Kidney glomerular epithelial cell (primary cell): ENCODE results near the gene MC5R.
A peak's percentile ranks its signal among the peaks of the same experiment; 100 is the strongest.

Experiments
- DNase-seq: peaks from one replicate; lab custom pipeline; 2025; lab: John Stamatoyannopoulos, UW

Gene MC5R

GRCh38 chr18:13823707-13824395 is at the start of gene MC5R:
TSS of gene MC5R (plus strand) at chr18:13824149. CDS start at chr18:13825766, 1,617 bp downstream.
- DNase-seq, result peak; percentile 2

GRCh38 chr18:13775058-13775457 is 48.9 kb upstream of the MC5R start:
- DNase-seq, result no peak

GRCh38 chr18:13791181-13791580 is 32.8 kb upstream of the MC5R start:
- DNase-seq, result no peak

DNA sequence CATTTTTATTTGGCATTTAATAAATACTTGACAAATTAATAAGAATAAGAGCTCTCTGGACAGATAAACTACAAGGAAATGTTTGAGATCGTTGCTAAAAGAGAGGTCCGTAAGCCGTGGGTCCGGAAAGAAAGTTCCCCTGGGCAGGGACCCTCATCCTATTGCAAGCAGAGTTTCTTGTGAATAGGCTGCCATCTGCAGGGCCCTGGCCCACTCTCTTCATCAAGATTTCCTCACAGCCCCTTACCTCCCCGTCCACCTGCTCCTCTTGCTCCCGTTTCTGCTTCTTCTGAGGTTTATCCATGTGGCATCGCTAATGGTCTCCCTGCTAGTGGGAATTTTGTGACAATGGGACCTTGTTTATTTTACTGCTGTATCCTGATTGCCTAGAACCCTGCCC is 30.1 kb upstream of the MC5R start:
- no peak for DNase-seq

GRCh38 chr18:13796515-13796914 is 27.4 kb upstream of the MC5R start:
- no peak for DNase-seq

- peak; percentile 36 for DNase-seq
Observed at GRCh38 chr18:13797157-13797611, 26.8 kb upstream of the MC5R start.

DNA sequence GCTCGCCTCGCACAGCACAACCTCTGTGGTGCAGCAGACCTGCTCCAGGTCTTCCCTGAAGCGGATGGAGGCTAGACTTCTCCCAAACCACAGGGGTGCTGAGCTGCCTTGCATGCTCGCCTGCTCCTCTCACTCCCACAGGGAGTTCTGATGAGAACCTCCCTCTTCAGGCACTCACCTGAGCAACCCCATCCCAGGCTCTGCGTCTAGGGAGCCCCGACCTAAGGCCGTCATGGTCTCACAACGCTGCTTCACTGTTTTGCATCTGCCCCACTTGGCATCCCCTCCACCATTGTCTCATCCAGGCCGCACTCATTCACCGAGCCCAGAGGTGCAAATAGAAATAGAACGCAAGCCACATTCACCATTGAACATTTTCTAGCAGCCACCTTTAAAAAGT is 24.6 kb upstream of the MC5R start:
- DNase-seq, result no peak

DNA sequence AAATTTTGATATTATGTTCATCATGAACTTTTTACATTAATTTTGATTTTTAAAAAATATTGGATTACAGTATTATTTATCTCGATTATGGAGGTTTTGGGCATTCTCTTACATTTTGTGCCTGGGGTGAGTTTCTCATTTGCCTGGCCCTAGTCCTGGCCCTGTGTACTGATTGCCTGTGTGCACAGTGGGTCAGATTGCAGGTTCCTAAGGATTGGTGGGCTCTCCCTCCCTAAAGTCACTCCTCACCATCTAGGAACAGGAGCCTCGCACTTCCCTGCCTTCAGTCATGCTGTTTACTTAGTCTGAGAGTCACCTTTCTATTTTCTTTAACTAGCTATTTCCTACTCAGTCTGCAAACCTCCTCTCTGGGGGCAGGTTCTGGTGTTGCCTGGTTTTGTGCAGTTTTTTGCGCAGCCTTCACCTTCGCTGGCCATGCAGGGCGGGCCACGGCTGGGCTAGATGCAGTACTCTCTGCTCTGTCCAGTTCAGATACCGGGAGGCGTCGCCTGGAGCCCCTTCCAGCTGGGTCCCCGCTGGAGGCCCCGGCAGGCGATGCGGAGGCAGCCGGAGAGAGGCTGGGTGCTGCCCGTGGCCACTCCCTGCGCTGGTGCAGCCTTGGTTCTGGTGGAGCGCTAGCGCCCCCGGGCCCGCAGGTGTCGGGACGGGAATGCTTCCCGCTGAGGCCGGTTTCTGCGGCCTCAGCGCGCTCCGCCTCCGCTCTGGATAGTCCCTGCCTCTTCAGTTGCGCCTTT is 23.3 kb upstream of the MC5R start:
- peak; percentile 41 for DNase-seq

GRCh38 chr18:13801260-13801601 is 22.7 kb upstream of the MC5R start:
- DNase-seq, result no peak

DNA sequence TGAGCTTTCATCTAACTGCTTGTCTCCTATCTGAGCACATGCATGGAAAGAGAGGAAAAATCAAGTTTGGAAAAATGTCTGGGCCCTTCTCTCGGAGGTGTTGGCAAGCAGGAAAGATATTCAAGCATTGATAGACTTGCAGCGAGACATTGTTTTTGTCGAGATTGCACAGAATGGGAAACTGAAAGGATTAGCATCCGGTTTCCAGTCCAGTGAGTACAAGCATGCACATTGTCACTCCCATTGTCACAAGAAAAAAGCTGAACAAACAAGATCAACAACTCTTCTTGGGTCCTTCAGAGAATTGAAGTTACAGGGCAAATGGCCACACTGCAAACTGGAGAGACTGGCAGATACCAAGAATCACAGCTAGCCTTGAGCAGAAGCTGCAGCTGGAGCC is 19.6 kb upstream of the MC5R start:
- DNase-seq, result no peak

- no peak for DNase-seq
Observed at GRCh38 chr18:13808294-13809042, 15.5 kb upstream of the MC5R start.

DNA sequence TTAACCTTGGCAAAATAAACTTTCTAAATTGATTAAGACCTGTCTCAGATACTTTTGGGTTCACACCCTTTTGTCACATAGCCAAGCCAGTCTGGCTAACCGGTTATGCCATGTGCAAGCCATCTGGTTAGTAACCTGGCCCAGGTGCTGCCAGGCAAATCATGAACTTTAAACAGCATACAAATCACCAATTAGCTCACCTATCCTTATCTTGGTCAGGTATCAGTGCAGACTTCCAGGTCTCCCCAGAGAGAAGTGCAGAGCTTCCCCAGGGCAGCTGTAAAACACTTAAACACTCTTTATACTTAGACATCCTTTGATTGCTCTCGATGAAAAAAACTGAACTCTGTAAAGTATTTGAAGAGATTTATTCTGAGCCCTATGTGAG is 14.9 kb upstream of the MC5R start:
- DNase-seq, result no peak

DNA sequence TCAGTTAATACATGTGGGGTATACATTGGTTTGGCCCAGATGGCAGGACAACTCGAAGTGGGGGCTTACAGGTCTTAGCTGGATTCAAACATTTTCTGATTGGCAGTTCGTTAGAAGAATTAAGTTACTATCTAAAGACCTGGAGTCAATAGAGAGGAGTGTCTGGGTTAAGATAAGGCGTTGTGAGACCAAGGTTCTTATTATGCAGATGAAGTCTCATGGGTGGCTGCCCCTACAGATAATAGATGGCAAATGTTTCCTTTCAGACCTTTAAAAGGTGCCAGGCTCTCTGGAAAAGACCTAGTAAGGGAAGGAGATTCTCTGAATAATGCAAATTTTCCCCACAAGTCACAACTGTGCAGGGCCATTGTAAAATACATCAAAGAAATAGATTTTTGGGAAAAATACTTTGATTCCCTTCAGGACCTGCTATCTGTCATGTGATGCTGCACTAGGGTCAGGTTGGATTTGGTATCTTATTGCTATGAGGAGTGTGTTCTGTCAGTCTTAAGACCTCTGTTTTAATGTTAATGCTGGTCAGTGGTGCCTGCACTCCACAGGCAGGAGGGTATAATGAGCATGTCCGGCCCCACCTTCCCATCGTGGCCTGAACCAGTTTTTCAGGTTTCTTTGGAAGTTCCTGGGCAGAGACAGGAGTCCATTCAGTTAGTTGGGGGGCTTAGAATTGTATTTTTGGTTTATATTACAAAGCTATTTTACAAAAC is 14.3 kb upstream of the MC5R start:
- no peak for DNase-seq

- no peak for DNase-seq
Observed at GRCh38 chr18:13810950-13811485, 12.9 kb upstream of the MC5R start.

GRCh38 chr18:13811993-13812392 is 12.0 kb upstream of the MC5R start:
- DNase-seq, result no peak

DNA sequence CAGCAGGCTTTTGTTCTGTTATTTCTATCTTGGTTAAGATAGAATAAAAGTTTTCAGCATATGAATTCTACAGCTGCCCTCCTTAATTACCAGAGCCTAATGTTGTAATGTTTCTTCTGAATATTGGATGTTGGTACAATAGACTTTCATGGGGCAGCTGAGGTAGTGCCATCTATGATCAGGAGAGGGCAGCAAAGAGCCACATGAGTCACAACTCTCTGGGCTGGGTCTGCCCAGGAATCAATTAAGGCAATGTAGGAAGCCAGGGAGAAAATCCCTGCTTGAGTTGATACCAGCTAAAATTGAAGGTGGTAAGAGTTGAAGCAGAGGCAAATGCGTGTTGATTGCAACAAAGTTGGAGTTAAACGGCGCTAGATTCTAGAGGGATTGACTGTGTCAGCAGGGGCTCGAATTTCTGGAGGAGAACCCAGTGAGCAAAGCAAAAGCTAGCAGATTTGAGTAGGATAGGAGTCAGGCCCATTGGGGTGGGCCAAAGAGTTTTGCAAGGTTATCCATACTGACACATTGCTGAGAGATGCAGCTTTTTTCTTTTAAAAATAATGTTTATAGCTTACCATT is 10.6 kb upstream of the MC5R start:
- DNase-seq, result peak; percentile 34

- no peak for DNase-seq
Observed at GRCh38 chr18:13826209-13826608, 2.3 kb downstream of the MC5R start.

DNA sequence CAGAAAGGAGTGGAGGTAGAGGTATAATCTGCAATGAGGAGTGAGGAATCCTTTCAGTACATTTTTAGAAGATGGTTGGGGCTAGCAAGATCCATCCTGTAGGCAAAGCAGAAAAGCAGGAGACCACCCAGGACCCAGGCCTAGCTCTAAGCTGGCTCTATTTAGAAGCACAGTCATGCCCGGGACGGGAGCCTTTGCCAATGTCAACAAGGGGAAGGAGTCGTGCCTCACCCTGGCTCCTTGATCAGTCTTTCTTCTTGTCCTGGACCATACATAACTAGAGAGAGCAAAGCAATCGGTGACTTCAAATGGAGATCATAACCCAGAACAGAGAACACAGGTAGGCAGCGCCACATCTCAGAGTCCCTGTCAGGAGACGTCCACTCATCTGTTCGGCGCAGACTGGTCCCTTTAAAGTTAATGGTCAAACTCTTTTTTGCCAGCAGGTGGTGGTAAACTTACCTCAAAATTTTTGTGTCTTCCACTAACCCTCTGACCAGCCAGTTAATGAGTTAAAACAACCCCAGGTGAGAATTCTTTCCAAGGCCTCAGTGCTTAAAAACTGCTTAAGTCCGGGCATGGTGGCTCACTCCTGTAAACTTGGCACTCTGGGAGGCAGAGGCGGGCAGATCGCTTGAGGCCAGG is 8.0 kb downstream of the MC5R start:
- no peak for DNase-seq

DNA sequence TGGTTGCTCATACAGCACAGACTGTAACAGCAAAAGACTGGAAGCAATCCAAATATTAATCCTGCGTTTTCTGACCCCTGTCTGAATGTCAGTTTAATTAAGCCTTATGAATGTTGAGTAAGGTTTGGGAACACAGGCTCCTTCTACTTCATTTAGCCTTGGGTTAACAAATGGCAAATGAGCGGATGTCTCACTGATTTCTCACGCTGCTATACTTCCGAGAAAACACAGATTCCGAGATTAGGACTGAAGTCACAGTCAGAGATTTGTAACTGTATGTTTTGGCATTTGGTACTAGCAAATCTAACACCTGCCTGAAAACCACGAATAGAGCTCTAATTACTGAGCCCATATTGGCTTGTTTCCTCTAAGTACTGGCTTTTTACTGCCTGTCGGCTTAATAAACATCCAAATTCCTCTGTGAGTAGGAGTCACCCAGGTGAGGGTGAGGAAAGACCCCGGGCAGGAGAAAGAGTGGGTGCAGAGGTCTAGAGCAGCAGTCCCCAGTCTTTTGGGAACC is 10.6 kb downstream of the MC5R start:
- no peak for DNase-seq

- no peak for DNase-seq
Observed at GRCh38 chr18:13835202-13835601, 11.3 kb downstream of the MC5R start.

GRCh38 chr18:13836559-13836958 is 12.6 kb downstream of the MC5R start:
- no peak for DNase-seq
